C4-2B (cell line): ENCODE data around the gene CDC23.

Experiments used
- CTCF ChIP-seq: fragments of 450-650 bp; conservative IDR thresholded peaks from 2 replicates; pipeline ENCODE4 v1.5.1; 2017; ENCODE audit warnings: mild to moderate bottlenecking
- ZFX ChIP-seq: fragments of 450-650 bp; IDR thresholded peaks from 2 replicates; pipeline ENCODE4 v1.6.1; 2017

GRCh38 chr5:138140268-138140667 lies 72.9 kb downstream of the CDC23 start:
- no peak for TF ChIP-seq CTCF
- TF ChIP-seq ZFX: no peak
